Subcutaneous abdominal adipose tissue (tissue), 5 donors: ENCODE data around the gene SCYGR1.
A peak's percentile ranks its signal among the peaks of the same experiment; 100 is the strongest.

Experiments
- H3K27ac ChIP-seq: one replicate; pipeline ENCODE4 v1.7.0; 2013; ENCODE audit warnings: low read depth, mild to moderate bottlenecking, inconsistent platforms, low read length, moderate library complexity
- H3K27me3 ChIP-seq, 5 donors: one replicate each; pipeline ENCODE4 v1.7.0; 2013; ENCODE audit warnings: low read length in 5 of 5, inconsistent platforms in 1 of 5; ENCODE audit not compliant: control insufficient read depth in 5 of 5, insufficient read depth in 4 of 5
- H3K36me3 ChIP-seq, 5 donors: one replicate each; pipeline ENCODE4 v1.7.0; 2013; ENCODE audit warnings: low read length in 5 of 5; ENCODE audit not compliant: control insufficient read depth in 5 of 5, insufficient read depth in 5 of 5
- H3K4me1 ChIP-seq, 5 donors: one replicate each; pipeline ENCODE4 v1.7.0; 2013; ENCODE audit warnings: low read length in 5 of 5, mild to moderate bottlenecking in 3 of 5, moderate library complexity in 1 of 5; ENCODE audit not compliant: control insufficient read depth in 5 of 5, insufficient read depth in 5 of 5
- H3K4me3 ChIP-seq, 5 donors: one replicate each; pipeline ENCODE4 v1.7.0; 2013; ENCODE audit warnings: low read length in 5 of 5, low read depth in 1 of 5
- H3K9ac ChIP-seq, 5 donors: one replicate each; pipeline ENCODE4 v1.7.0; 2013; ENCODE audit warnings: low read length in 5 of 5, mild to moderate bottlenecking in 4 of 5, moderate library complexity in 3 of 5
- H3K9me3 ChIP-seq, 5 donors: one replicate each; pipeline ENCODE4 v1.7.0; 2013; ENCODE audit warnings: low read length in 5 of 5; ENCODE audit not compliant: control insufficient read depth in 5 of 5
- donor health status: healthy.
- donor health status: healthy.
- donor health status: healthy.
- donor health status: healthy.
- donor health status: healthy.

Gene SCYGR1

GRCh38 chr2:227415538-227416424 lies 28.0 kb upstream of the SCYGR1 start:
- peaks cover 0 to 21% (median 6%) of the 10 kb centered on the region in 5 donors for H3K4me1 ChIP-seq
- no peaks in the 10 kb centered on the region for H3K27me3 ChIP-seq
- peak overlapping the region; percentile 76 for H3K27ac ChIP-seq
- H3K9ac ChIP-seq, result peak overlapping the region in 1 of 5 donors; percentile 64
- no peaks in the 10 kb centered on the region for H3K36me3 ChIP-seq
- H3K9me3 ChIP-seq, result no peaks in the 10 kb centered on the region
- no peak overlapping the region for H3K4me3 ChIP-seq

GRCh38 chr2:227414846-227415245 lies 27.1 kb upstream of the SCYGR1 start:
- no peaks in the 10 kb centered on the region for H3K9me3 ChIP-seq
- no peaks in the 10 kb centered on the region for H3K36me3 ChIP-seq
- H3K27me3 ChIP-seq, result no peaks in the 10 kb centered on the region
- peaks cover 0 to 21% (median 6%) of the 10 kb centered on the region in 5 donors for H3K4me1 ChIP-seq
- no peak overlapping the region for H3K9ac ChIP-seq
- H3K27ac ChIP-seq, result peak overlapping the region; percentile 76
- H3K4me3 ChIP-seq, result no peak overlapping the region

- Histone ChIP-seq H3K9me3 (no peaks in the 10 kb centered on the region), H3K27ac (no peak overlapping the region), H3K27me3 (no peaks in the 10 kb centered on the region), H3K9ac (no peak overlapping the region), H3K36me3 (no peaks in the 10 kb centered on the region), H3K4me3 (no peak overlapping the region), H3K4me1 (peaks cover 0 to 21% (median 6%) of the 10 kb centered on the region in 5 donors)
These were observed 25.6 kb upstream of the SCYGR1 start for GRCh38 chr2:227413371-227413770.

- H3K4me1 ChIP-seq, result peaks cover 0 to 23% (median 6%) of the 10 kb centered on the region in 5 donors
- no peak overlapping the region for H3K27ac ChIP-seq
These were observed 25.1 kb upstream of the SCYGR1 start for GRCh38 chr2:227412877-227413276.

GRCh38 chr2:227411990-227412350 lies 24.2 kb upstream of the SCYGR1 start:
- H3K4me1 ChIP-seq, result peaks cover 0 to 25% (median 13%) of the 10 kb centered on the region in 5 donors
- no peaks in the 10 kb centered on the region for H3K9me3 ChIP-seq
- no peak overlapping the region for H3K4me3 ChIP-seq
- no peak overlapping the region for H3K27ac ChIP-seq
- H3K27me3 ChIP-seq, result no peaks in the 10 kb centered on the region
- H3K36me3 ChIP-seq, result no peaks in the 10 kb centered on the region
- H3K9ac ChIP-seq, result no peak overlapping the region

More at GRCh38 chr2:227412877-227413276, 25.1 kb upstream of the SCYGR1 start:
- no peaks in the 10 kb centered on the region for H3K27me3 ChIP-seq
- H3K9ac ChIP-seq, result no peak overlapping the region
- no peak overlapping the region for H3K4me3 ChIP-seq
- H3K36me3 ChIP-seq, result no peaks in the 10 kb centered on the region
- no peaks in the 10 kb centered on the region for H3K9me3 ChIP-seq

- H3K27me3 ChIP-seq, result no peaks in the 10 kb centered on the region
- no peak overlapping the region for H3K9ac ChIP-seq
- no peak overlapping the region for H3K4me3 ChIP-seq
- no peak overlapping the region for H3K27ac ChIP-seq
- peaks cover 5 to 29% (median 18%) of the 10 kb centered on the region in 5 donors for H3K4me1 ChIP-seq
- no peaks in the 10 kb centered on the region for H3K36me3 ChIP-seq
- no peaks in the 10 kb centered on the region for H3K9me3 ChIP-seq
These were observed 23.7 kb upstream of the SCYGR1 start for GRCh38 chr2:227411320-227411989.

- H3K27ac ChIP-seq, result no peak overlapping the region
- no peaks in the 10 kb centered on the region for H3K36me3 ChIP-seq
- H3K9me3 ChIP-seq, result no peaks in the 10 kb centered on the region
- H3K27me3 ChIP-seq, result no peaks in the 10 kb centered on the region
- no peak overlapping the region for H3K9ac ChIP-seq
- no peak overlapping the region for H3K4me3 ChIP-seq
- H3K4me1 ChIP-seq, result peaks cover 8 to 29% (median 21%) of the 10 kb centered on the region in 5 donors
These were observed 22.4 kb upstream of the SCYGR1 start for GRCh38 chr2:227410191-227410590.

- Histone ChIP-seq H3K4me3 (peak overlapping the region in 1 of 5 donors; percentile 1), H3K9me3 (no peaks in the 10 kb centered on the region), H3K36me3 (no peaks in the 10 kb centered on the region), H3K27me3 (no peaks in the 10 kb centered on the region), H3K4me1 (peaks cover 8 to 19% (median 15%) of the 10 kb centered on the region in 5 donors), H3K9ac (no peak overlapping the region), H3K27ac (peak overlapping the region; percentile 93)
These were observed 19.9 kb upstream of the SCYGR1 start for GRCh38 chr2:227407591-227408151.

GRCh38 chr2:227406177-227407031 lies 18.7 kb upstream of the SCYGR1 start:
- Histone ChIP-seq H3K27ac (peak overlapping the region; percentile 93), H3K4me3 (peak overlapping the region in 1 of 5 donors; percentile 18), H3K27me3 (no peaks in the 10 kb centered on the region), H3K36me3 (no peaks in the 10 kb centered on the region), H3K9ac (peak overlapping the region in 1 of 5 donors; percentile 53), H3K4me1 (peaks cover 8 to 19% (median 15%) of the 10 kb centered on the region in 5 donors), H3K9me3 (no peaks in the 10 kb centered on the region)
